ENCODE results near the gene PDP2. TPM values are rescaled to one million over a fixed set of nuclear protein-coding genes. Genes with fewer than 3 reads are reported as not detected.

PDP2 gene
- total RNA-seq, 1 donor from 2014 or later: 18.0 TPM

GRCh38 chr16:66910175-66910940 is 30.0 kb downstream of the PDP2 start:
- TF ChIP-seq CTCF (conservative IDR thresholded peaks at IDR 0.05): no peak
- Mint-ChIP-seq H3K27ac (ENCODE audit: unreplicated experiment) (no peak overlapping the region), H3K4me3 (no peak overlapping the region), H3K9me3 (no peaks in the 10 kb centered on the region), H3K4me1 (peaks cover 7% of the 10 kb centered on the region), H3K27me3 (ENCODE audit: low read depth) (peaks cover 5% of the 10 kb centered on the region), H3K36me3 (ENCODE audit: low read depth) (no peaks in the 10 kb centered on the region)
- DNase-seq (ENCODE audit: low read depth, low spot score): no peak

- Mint-ChIP-seq H3K9me3 (no peaks in the 10 kb centered on the region), H3K4me3 (no peak overlapping the region), H3K4me1 (peaks cover 7% of the 10 kb centered on the region), H3K27me3 (ENCODE audit: low read depth) (peaks cover 5% of the 10 kb centered on the region), H3K36me3 (ENCODE audit: low read depth) (no peaks in the 10 kb centered on the region), H3K27ac (ENCODE audit: unreplicated experiment) (no peak overlapping the region)
- no peak for DNase-seq (ENCODE audit: low read depth, low spot score)
- no peak for TF ChIP-seq CTCF (conservative IDR thresholded peaks at IDR 0.05)
These were observed 30.8 kb downstream of the PDP2 start for GRCh38 chr16:66911112-66911511.

GRCh38 chr16:66911801-66912200 is 31.5 kb downstream of the PDP2 start:
- Mint-ChIP-seq H3K4me3 (no peak overlapping the region), H3K4me1 (peaks cover 7% of the 10 kb centered on the region), H3K9me3 (no peaks in the 10 kb centered on the region), H3K27ac (ENCODE audit: unreplicated experiment) (peak overlapping the region; percentile 67), H3K27me3 (ENCODE audit: low read depth) (peaks cover 5% of the 10 kb centered on the region), H3K36me3 (ENCODE audit: low read depth) (no peaks in the 10 kb centered on the region)
- no peak for TF ChIP-seq CTCF (conservative IDR thresholded peaks at IDR 0.05)
- DNase-seq (ENCODE audit: low read depth, low spot score): no peak

GRCh38 chr16:66913081-66913480 is 32.8 kb downstream of the PDP2 start:
- no peaks in the 10 kb centered on the region for H3K9me3 Mint-ChIP-seq
- H3K27ac Mint-ChIP-seq (ENCODE audit: unreplicated experiment): no peak overlapping the region
- H3K4me3 Mint-ChIP-seq: no peak overlapping the region
- no peak for DNase-seq (ENCODE audit: low read depth, low spot score)
- H3K27me3 Mint-ChIP-seq (ENCODE audit: low read depth): peaks cover 7% of the 10 kb centered on the region
- no peak for TF ChIP-seq CTCF (conservative IDR thresholded peaks at IDR 0.05)
- peaks cover 7% of the 10 kb centered on the region for H3K4me1 Mint-ChIP-seq
- no peaks in the 10 kb centered on the region for H3K36me3 Mint-ChIP-seq (ENCODE audit: low read depth)

- no peak overlapping the region for H3K4me3 Mint-ChIP-seq
- H3K27me3 Mint-ChIP-seq (ENCODE audit: low read depth): peaks cover 2% of the 10 kb centered on the region
- H3K36me3 Mint-ChIP-seq (ENCODE audit: low read depth): no peaks in the 10 kb centered on the region
- H3K27ac Mint-ChIP-seq (ENCODE audit: unreplicated experiment): peak overlapping the region; percentile 43
- no peak for DNase-seq (ENCODE audit: low read depth, low spot score)
- H3K9me3 Mint-ChIP-seq: no peaks in the 10 kb centered on the region
- TF ChIP-seq CTCF (conservative IDR thresholded peaks at IDR 0.05): no peak
- H3K4me1 Mint-ChIP-seq: peaks cover 7% of the 10 kb centered on the region
These were observed 33.4 kb downstream of the PDP2 start for GRCh38 chr16:66913711-66914110.
